K562 (cell line): ENCODE data around the gene C2CD4C. TPM values are rescaled to one million over a fixed set of nuclear protein-coding genes. Genes with fewer than 3 reads are reported as not detected.

Experiments used
- ATAC-seq: fragments of 200-7000 bp; cut with Tn5 transposase; 3 replicates; pipeline ENCODE4 v1.9.1; 2020; ENCODE audit warnings: moderate library complexity
- BruUV-seq: library from RNA; stranded (reverse); fragments of 400-500 nt; replicated peaks from 2 replicates; lab custom pipeline; 2021; lab: Mats Ljungman, UMichigan
- CTCF ChIA-PET: fragments of 300-600 bp; formaldehyde crosslinking; extraction: SDS; loops from one replicate; lab custom pipeline; 2021; ENCODE audit warnings: low intra/inter-chr PET ratio; lab: Yijun Ruan, JAX
- POLR2A ChIA-PET: fragments of 300-600, 350-650 bp; sonication (Branson Sonifier 250); formaldehyde crosslinking; extraction: SDS; loops from one replicate; lab custom pipeline; 2021; ENCODE audit warnings: antibody characterized with exemption, inconsistent platforms; lab: Yijun Ruan, JAX
- DNase-seq, 4 experiments: peaks; one replicate each; pipeline versions ENCODE4 v3.0.0 to v3.0.0-alpha.2; 2011 to 2018; ENCODE audit warnings: low spot score in 3 of 4, mixed read lengths in 3 of 4; ENCODE audit errors: extremely low read depth in 1 of 4
- FAIRE-seq: peaks from 2 replicates; lab custom pipeline; 2011; peaks lifted over from hg19 to GRCh38; lab: Jason Lieb, UNC
- H2AFZ ChIP-seq: 2 replicates; pipeline ENCODE4 v1.6.0; 2011; ENCODE audit warnings: low read depth, low read length, control low read depth, inconsistent platforms
- H3K27ac ChIP-seq: fragments of 200-600 bp; 3 replicates; pipeline ENCODE4 v1.8.0; 2011; ENCODE audit warnings: low read depth, mild to moderate bottlenecking, control low read depth, inconsistent platforms, low read length, moderate library complexity, mixed read lengths; ENCODE audit errors: extremely low read depth
- H3K27me3 ChIP-seq, 2 experiments: fragments of 300-600 bp in 1 of 2; 2 replicates in 1 of 2; 3 replicates in 1 of 2; pipeline versions ENCODE4 v1.6.0 to v1.8.0; 2011; ENCODE audit warnings: inconsistent platforms in 2 of 2, low read length in 2 of 2, mild to moderate bottlenecking in 1 of 2, mixed read lengths in 1 of 2, moderate library complexity in 1 of 2; ENCODE audit not compliant: control insufficient read depth in 2 of 2, insufficient read depth in 2 of 2
- H3K36me3 ChIP-seq: fragments of 300-600 bp; 3 replicates; pipeline ENCODE4 v1.8.0; 2011; ENCODE audit warnings: mild to moderate bottlenecking, low read length, inconsistent platforms; ENCODE audit not compliant: control insufficient read depth, insufficient read depth
- H3K4me1 ChIP-seq, 2 experiments: fragments of 200-600 bp in 1 of 2; replicated peaks in 1 of 2; 2 replicates in 1 of 2; 3 replicates in 1 of 2; pipeline versions ENCODE4 v1.5.1 to v1.8.0; 2011; ENCODE audit warnings: inconsistent platforms in 2 of 2, low read length in 2 of 2, mild to moderate bottlenecking in 1 of 2, mixed read lengths in 1 of 2, moderate library complexity in 1 of 2; ENCODE audit not compliant: control insufficient read depth in 2 of 2, insufficient read depth in 2 of 2
- H3K4me2 ChIP-seq: 2 replicates; pipeline ENCODE4 v1.6.1; 2011; ENCODE audit warnings: low read length, control low read depth, inconsistent platforms, mixed read lengths; ENCODE audit not compliant: insufficient read depth
- H3K4me3 ChIP-seq: fragments of 200-600 bp; sonication (generic), shearing (Covaris generic); 2 replicates; pipeline ENCODE4 v1.5.1; 2016; ENCODE audit warnings: control low read depth, inconsistent platforms
- H3K79me2 ChIP-seq: fragments of 200-600 bp; 3 replicates; pipeline ENCODE4 v1.8.0; 2011; ENCODE audit warnings: low read length, inconsistent platforms; ENCODE audit not compliant: control insufficient read depth, insufficient read depth
- H3K9ac ChIP-seq, 2 experiments: 2 replicates each; pipeline versions ENCODE4 v1.6.0 to v1.6.1; 2011; ENCODE audit warnings: low read depth in 2 of 2, low read length in 2 of 2, control low read depth in 1 of 2, inconsistent platforms in 1 of 2, mild to moderate bottlenecking in 1 of 2, mixed read lengths in 1 of 2; ENCODE audit not compliant: insufficient read depth in 1 of 2
- H3K9me1 ChIP-seq: one replicate; pipeline ENCODE4 v1.6.0; 2011; ENCODE audit warnings: inconsistent platforms, mild to moderate bottlenecking, low read length, moderate library complexity; ENCODE audit not compliant: control insufficient read depth, insufficient read depth
- H3K9me3 ChIP-seq: replicated peaks from 2 replicates; pipeline ENCODE4 v1.5.1; 2011; ENCODE audit warnings: low read depth, low read length, inconsistent platforms; ENCODE audit not compliant: control insufficient read depth, insufficient read depth
- H4K20me1 ChIP-seq: replicated peaks from 2 replicates; pipeline ENCODE4 v1.6.1; 2011; ENCODE audit warnings: low read length, inconsistent platforms, mixed read lengths; ENCODE audit not compliant: control insufficient read depth, insufficient read depth
- BHLHE40 ChIP-seq: IDR thresholded peaks from 2 replicates; pipeline ENCODE4 v1.6.1; 2011; ENCODE audit warnings: low read length, improper control_type of control experiment
- EGR1 ChIP-seq: fragments of 450-650 bp; conservative IDR thresholded peaks from 2 replicates; pipeline ENCODE4 v1.6.1; 2017; ENCODE audit warnings: mild to moderate bottlenecking
- HNRNPLL ChIP-seq: fragments of 200-400 bp; formaldehyde crosslinking; IDR thresholded peaks from 2 replicates; pipeline ENCODE4 v1.6.1; 2017; ENCODE audit warnings: low read length, low read depth, mild to moderate bottlenecking; ENCODE audit not compliant: poor library complexity, severe bottlenecking
- NCOR1 ChIP-seq: fragments of 450-650 bp; IDR thresholded peaks from 2 replicates; pipeline ENCODE4 v1.6.1; 2016; ENCODE audit warnings: mild to moderate bottlenecking, moderate library complexity
- ZBTB40 ChIP-seq, 2 experiments: fragments of 450-650 bp in 1 of 2; sonication (generic) in 1 of 2; formaldehyde crosslinking in 1 of 2; IDR thresholded peaks; 2 replicates each; pipeline versions ENCODE4 v1.7.1 to v1.9.0; 2016 to 2022; ENCODE audit warnings: inconsistent platforms in 1 of 2, mild to moderate bottlenecking in 1 of 2, missing genetic modification reagents in 1 of 2
- WGBS: fragments of 100-300 bp; shearing (Covaris generic); methylation state at CpG from one replicate; pipeline ENCODE4 v1.1.6; 2016; ENCODE audit warnings: low coverage, mixed read lengths; ENCODE audit not compliant: insufficient coverage; ENCODE audit errors: missing lambda C conversion rate; 5-methylcytosine and 5-hydroxymethylcytosine counted together
- in situ Hi-C: fragments of 300-500 bp; cut with MboI; formaldehyde crosslinking; loops from 4 replicates; pipeline ENCODE4 v1.15.0; 2018; ENCODE audit warnings: inconsistent platforms, mixed read lengths
- intact Hi-C: fragments of 100-400 bp; cut with micrococcal nuclease; formaldehyde crosslinking; loops from 2 replicates; pipeline ENCODE4 v1.14.2; 2022
- polyA plus RNA-seq, 8 experiments: library from polyadenylated mRNA; depleted of rRNA in 4 of 8; stranded (reverse) in 5 of 8; unstranded in 3 of 8; fragments of >200 nt; fragmentation: Nextera tagmentation in 2 of 8; fragmentation: Illumina TruSeq in 1 of 8; extraction: Ambion mirVana in 2 of 8; extraction: Trizol in 1 of 8; gene quantifications; 2 replicates each; pipeline versions ENCODE4 v1.2.1 to v1.2.3, GENCODE V29; 2011 to 2014; ENCODE audit warnings: inconsistent platforms in 1 of 8, missing spikeins in 1 of 8
- total RNA-seq, 7 experiments: library from RNA; depleted of rRNA in 6 of 7; stranded (reverse); fragments of >200 nt in 6 of 7; fragmentation: Illumina TruSeq in 2 of 7; extraction: Trizol in 2 of 7; gene quantifications; 2 replicates each; pipeline versions ENCODE4 v1.2.1 to v1.2.3, GENCODE V29; 2011 to 2021; ENCODE audit warnings: low replicate concordance in 1 of 7

The C2CD4C gene
- total and polyA plus RNA-seq, 9 of the 15 experiments (the other 6 are each of a cell fraction or from before 2014, with no cell fraction given): 0.01 to 0.07 TPM; not detected in 7

- CTCF ChIA-PET: no interaction called here
Measured at GRCh38 chr19:447816-448560, 39.0 kb upstream of the C2CD4C start.

GRCh38 chr19:447064-447426, 38.1 kb upstream of the C2CD4C start:
- Histone ChIP-seq H3K4me1 (peaks cover 0 to 22% of the 10 kb centered on the region in 2 experiments; a peak in 2 of 5 replicates), H3K27ac (no peak overlapping the region), H2AFZ (0 out of 2 replicates have a peak overlapping the region, but pooled peaks have one; percentile 23), H3K4me3 (no peak overlapping the region), H3K9me1 (no peaks in the 10 kb centered on the region), H3K9me3 (no peaks in the 10 kb centered on the region), H3K27me3 (peaks cover 3 to 35% of the 10 kb centered on the region in 2 experiments; a peak in 4 of 5 replicates), H3K9ac (no peak overlapping the region), H3K79me2 (no peaks in the 10 kb centered on the region), H3K36me3 (no peaks in the 10 kb centered on the region), H4K20me1 (no peaks in the 10 kb centered on the region), H3K4me2 (no peak overlapping the region)
- DNase-seq: peak; percentile 29 to 43 (median 39)
- intact Hi-C loops (no loop called here), in situ Hi-C loops (no loop called here)
- CTCF ChIA-PET: no interaction called here
- no TSS peak for BruUV-seq
- 12% methylated on average over 17 of the region's 24 CpGs for WGBS
- POLR2A ChIA-PET: no interaction called here
- no peak for FAIRE-seq
- no peak for ATAC-seq
- no peak for TF ChIP-seq ZBTB40 (IDR thresholded peaks at IDR 0.05)
- TF ChIP-seq ZBTB40 (CRISPR knock-in tag; IDR thresholded peaks at IDR 0.05): no peak
- TF ChIP-seq NCOR1: no peak
- TF ChIP-seq EGR1: peak; percentile 40; the same call in 1 of the 2 replicates

More at GRCh38 chr19:447816-448560, 39.0 kb upstream of the C2CD4C start:
- Histone ChIP-seq H3K9me1 (no peaks in the 10 kb centered on the region), H3K79me2 (no peaks in the 10 kb centered on the region), H3K4me3 (no peak overlapping the region)
- ATAC-seq (peak; percentile 36; the same call in 2 of the 3 replicates), DNase-seq (no peak), FAIRE-seq (no peak)
- 8% methylated on average over 29 of the region's 31 CpGs for WGBS
- no TSS peak for BruUV-seq
- intact Hi-C loops: no loop called here
- TF ChIP-seq BHLHE40 (peak; percentile 19; the same call in 1 of the 2 replicates), HNRNPLL (no peak)
- TF ChIP-seq, all 486 proteins: peak for 1
- in situ Hi-C loops: no loop called here
- Histone ChIP-seq H3K27ac (no peak overlapping the region), H3K9ac (peak overlapping the region in 1 of 2 experiments; percentile 10; a peak in 1 of 4 replicates), H2AFZ (no peak overlapping the region), H4K20me1 (no peaks in the 10 kb centered on the region), H3K4me1 (peaks cover 0 to 22% of the 10 kb centered on the region in 2 experiments; a peak in 2 of 5 replicates), H3K27me3 (peaks cover 3 to 34% of the 10 kb centered on the region in 2 experiments; a peak in 3 of 5 replicates), H3K9me3 (no peaks in the 10 kb centered on the region), H3K4me2 (no peak overlapping the region), H3K36me3 (no peaks in the 10 kb centered on the region)
- POLR2A ChIA-PET: interaction anchor here (0.6 to 0.9 kb wide), 2 partner anchors 9 to 30 kb away, joined by 3 to 8 read pairs; no protein-coding TSS in a partner anchor
